Gastrocnemius medialis (tissue), 4 donors: ENCODE data around the gene PARVA.

Experiments used
- POLR2A ChIP-seq, 2 donors: fragments of 450-650 bp; IDR thresholded peaks; one replicate each; pipeline ENCODE4 v1.6.1; 2017; ENCODE audit warnings: antibody characterized with exemption in 2 of 2, mild to moderate bottlenecking in 2 of 2, moderate library complexity in 2 of 2
- TF ChIP-seq, protein P1 (sequence below), 5 experiments: fragments of 450-650 bp in 3 of 5; fragments of 200-600 bp in 2 of 5; sonication (generic) in 2 of 5; IDR thresholded peaks in 4 of 5; conservative IDR thresholded peaks in 1 of 5; 1 replicate in 4 of 5; 2 replicates in 1 of 5; pipeline ENCODE4 v1.5.1; 2016 to 2019; ENCODE audit warnings: antibody characterized with exemption in 5 of 5, mild to moderate bottlenecking in 3 of 5, moderate library complexity in 3 of 5

DNA sequence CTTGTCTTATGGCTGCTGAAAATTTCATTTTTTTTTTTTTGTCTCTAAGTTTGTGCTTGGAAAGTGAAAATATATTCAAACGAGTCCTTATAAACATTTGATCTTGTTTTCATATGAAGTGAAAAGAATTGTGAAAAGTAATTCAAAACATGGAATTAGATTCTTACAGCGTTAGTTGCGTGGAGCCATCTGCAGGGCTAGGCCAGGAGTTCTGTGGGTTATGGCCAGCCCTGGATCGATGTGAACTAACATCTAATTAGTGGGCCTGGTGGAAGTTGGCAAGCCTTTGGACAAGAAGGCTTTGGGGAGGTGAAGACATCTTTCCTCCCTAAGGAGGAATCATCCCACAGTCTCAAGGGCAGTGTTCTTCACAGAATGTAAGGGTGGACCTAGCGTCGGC, 37.2 kb downstream of the PARVA start:
- TF ChIP-seq, protein P1, sequence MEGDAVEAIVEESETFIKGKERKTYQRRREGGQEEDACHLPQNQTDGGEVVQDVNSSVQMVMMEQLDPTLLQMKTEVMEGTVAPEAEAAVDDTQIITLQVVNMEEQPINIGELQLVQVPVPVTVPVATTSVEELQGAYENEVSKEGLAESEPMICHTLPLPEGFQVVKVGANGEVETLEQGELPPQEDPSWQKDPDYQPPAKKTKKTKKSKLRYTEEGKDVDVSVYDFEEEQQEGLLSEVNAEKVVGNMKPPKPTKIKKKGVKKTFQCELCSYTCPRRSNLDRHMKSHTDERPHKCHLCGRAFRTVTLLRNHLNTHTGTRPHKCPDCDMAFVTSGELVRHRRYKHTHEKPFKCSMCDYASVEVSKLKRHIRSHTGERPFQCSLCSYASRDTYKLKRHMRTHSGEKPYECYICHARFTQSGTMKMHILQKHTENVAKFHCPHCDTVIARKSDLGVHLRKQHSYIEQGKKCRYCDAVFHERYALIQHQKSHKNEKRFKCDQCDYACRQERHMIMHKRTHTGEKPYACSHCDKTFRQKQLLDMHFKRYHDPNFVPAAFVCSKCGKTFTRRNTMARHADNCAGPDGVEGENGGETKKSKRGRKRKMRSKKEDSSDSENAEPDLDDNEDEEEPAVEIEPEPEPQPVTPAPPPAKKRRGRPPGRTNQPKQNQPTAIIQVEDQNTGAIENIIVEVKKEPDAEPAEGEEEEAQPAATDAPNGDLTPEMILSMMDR (IDR thresholded peaks at IDR 0.05 in 4 of 5, conservative IDR thresholded peaks at IDR 0.05 in 1 of 5), result no peak
- no peak for TF ChIP-seq POLR2A (IDR thresholded peaks at IDR 0.05)
